Activated naive CD8-positive, alpha-beta T cell treated with anti-CD3 and anti-CD28 coated beads, Interleukin-2, amount 50 U/mL, for 24 hours (primary cell): ENCODE measurements around the gene FAM72D.
"Not testable (repeated sequence)": the region's sequence is repeated elsewhere in the genome, so short reads cannot be mapped to it uniquely, and the experiment has no call there.

ENCODE experiments used
- ATAC-seq: fragments of 150-1000 bp; cut with Tn5 transposase; one replicate; pipeline ENCODE4 v1.10.0; 2021
- DNase-seq: peaks from one replicate; pipeline ENCODE4 v3.0.0; 2021
- H3K27ac Mint-ChIP-seq: one replicate; pipeline ENCODE4 v1.8.0; 2021; ENCODE audit warnings: mild to moderate bottlenecking, mixed read lengths
- H3K27me3 Mint-ChIP-seq: one replicate; pipeline ENCODE4 v1.8.0; 2021; ENCODE audit warnings: mixed read lengths
- H3K36me3 Mint-ChIP-seq: one replicate; pipeline ENCODE4 v1.8.0; 2021; ENCODE audit warnings: low read depth, mixed read lengths
- H3K4me1 Mint-ChIP-seq: one replicate; pipeline ENCODE4 v1.8.0; 2021; ENCODE audit warnings: mixed read lengths
- H3K4me3 Mint-ChIP-seq: one replicate; pipeline ENCODE4 v1.8.0; 2021; ENCODE audit warnings: mild to moderate bottlenecking, moderate library complexity, mixed read lengths
- H3K9me3 Mint-ChIP-seq: one replicate; pipeline ENCODE4 v1.8.0; 2021; ENCODE audit warnings: mixed read lengths

The FAM72D gene

DNA sequence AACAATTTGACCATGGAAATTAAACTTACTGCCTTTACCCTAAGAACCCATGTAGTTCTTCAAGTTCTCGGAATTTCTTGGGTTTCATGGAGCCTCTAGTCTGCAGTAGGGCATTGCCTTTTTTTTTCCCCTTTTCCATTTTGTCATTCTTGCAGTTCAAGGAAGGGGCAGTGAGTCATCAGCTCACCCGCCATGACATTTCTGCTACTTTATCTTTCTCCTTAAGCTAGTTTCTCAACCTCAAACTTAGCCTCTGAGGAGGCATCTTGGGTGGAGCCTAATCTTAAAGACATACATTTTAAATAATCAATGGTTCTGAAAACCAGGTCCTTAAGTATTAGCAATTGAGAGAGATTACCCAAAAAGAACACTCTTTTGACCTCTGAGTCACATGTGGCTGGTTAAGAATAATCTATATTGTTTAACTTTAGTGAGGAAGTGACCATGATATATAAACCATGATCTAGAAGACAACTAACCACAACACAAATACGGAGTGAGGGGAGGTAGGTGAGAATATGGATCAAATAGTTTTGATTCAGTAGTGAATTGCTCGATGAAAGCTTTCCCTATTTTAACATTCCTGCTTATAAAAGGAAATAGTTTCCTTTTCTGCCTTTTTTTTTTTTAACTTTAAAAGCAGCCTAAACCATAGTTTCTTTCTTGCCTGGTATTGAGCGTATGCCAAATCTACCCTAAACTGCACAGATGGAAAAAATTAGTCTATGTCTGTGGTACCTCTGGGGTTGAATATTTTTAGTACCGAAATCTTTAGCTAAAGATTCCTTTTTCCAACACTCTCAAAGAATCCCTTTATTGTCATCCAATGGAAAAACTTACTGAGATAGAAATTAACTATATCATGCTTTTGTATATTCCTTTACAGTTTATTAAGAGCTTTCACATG, 20.1 kb downstream of the FAM72D start:
- not testable (repeated sequence) for H3K27ac Mint-ChIP-seq, H3K9me3 Mint-ChIP-seq, H3K4me3 Mint-ChIP-seq, DNase-seq, H3K27me3 Mint-ChIP-seq, H3K36me3 Mint-ChIP-seq, H3K4me1 Mint-ChIP-seq
- peak; percentile 76 for ATAC-seq

DNA sequence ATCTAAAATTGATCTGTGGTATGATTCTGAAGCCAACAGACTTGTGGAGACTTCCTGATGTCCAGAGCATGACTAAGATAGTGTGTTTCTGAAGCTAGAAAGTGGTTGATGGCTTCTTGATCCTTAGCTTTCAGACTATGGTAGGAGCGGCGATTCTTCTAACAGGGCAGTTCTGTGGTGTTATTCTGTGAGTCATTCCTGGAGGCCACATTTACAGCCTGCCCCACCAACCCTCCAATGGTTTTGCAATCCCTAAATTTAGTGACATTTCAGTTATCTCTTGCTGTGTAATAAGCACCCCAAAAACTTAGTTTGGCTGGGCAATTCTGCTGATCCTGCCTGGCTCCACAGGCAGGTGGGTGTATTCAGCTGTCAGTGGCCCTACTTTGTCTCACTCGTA, 24.1 kb downstream of the FAM72D start:
- not testable (repeated sequence) for H3K9me3 Mint-ChIP-seq, H3K4me1 Mint-ChIP-seq, H3K36me3 Mint-ChIP-seq, H3K4me3 Mint-ChIP-seq, DNase-seq, H3K27me3 Mint-ChIP-seq, ATAC-seq, H3K27ac Mint-ChIP-seq

DNA sequence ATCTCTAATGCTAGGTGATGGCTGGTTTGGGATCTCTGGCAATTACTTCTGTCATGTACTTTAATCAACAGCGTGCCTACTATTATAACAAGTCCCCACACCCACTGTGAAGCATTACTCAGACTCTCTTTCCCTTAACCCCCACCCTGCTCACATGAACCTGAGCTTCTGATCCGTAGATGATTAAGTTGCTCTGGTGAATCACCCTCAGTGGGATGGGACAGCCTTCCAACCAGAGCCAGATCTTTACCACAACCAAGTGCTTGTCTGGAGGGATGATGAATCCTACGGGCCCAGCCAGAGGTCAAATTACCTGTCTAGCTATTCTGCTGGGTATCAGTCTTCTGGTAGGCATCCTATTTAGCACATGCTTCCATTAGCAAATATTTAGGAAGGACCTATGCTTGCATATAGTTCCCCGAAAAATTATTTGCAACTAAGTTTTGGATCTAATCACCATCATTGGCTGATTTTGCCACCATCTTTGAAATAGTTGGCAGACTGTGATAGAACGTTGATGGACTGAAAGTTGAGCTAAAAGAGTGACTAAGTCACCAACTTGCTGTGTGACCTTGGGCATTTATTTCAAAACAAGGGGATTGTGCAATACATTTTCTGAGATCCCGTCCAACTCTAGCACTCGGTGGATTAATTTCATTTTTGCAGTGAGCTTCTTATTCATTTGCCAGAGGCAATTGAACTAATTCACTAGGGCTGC, 26.7 kb downstream of the FAM72D start:
- not testable (repeated sequence) for H3K4me1 Mint-ChIP-seq

GRCh38 chr1:145123062-145123395, 27.3 kb downstream of the FAM72D start:
- not testable (repeated sequence) for H3K27ac Mint-ChIP-seq, H3K36me3 Mint-ChIP-seq, DNase-seq, H3K9me3 Mint-ChIP-seq, H3K27me3 Mint-ChIP-seq, H3K4me1 Mint-ChIP-seq, H3K4me3 Mint-ChIP-seq, ATAC-seq

More for the DNA sequence above, 26.7 kb downstream of the FAM72D start:
- H3K9me3 Mint-ChIP-seq, H3K27me3 Mint-ChIP-seq, H3K36me3 Mint-ChIP-seq, DNase-seq, H3K4me3 Mint-ChIP-seq, H3K27ac Mint-ChIP-seq: not testable (repeated sequence)
- ATAC-seq = peak; percentile 66

DNA sequence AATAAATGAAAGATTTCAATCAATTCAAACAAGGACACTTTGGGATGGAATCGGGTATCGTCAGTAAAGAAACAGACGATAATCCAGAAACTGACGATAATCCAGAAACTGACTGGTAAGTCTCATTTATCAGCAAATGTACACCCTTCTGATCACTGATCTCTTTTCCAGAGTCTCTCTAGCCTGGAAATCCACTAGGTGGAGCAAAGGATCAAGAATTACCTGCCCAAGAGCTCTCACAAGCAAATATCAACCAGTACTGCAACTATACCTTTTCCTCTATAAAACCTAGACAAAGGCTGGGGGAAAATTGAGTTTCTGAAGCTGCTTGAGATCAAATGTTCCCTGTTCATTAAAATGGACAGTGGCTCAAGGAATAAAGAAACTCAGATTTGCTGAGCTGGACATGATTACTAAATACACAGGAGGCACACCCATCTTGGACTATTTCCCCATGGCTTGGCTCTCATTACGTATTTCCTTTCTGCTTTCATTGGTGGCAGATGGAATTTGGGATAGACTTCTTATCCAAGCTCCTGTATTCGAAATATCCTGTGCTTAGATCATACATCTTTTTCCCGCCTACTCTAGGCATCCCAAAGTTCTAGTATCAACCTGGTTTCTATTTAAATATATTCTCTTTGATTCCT, 28.3 kb downstream of the FAM72D start:
- H3K4me1 Mint-ChIP-seq, H3K27me3 Mint-ChIP-seq, ATAC-seq, H3K36me3 Mint-ChIP-seq, H3K9me3 Mint-ChIP-seq, H3K4me3 Mint-ChIP-seq, H3K27ac Mint-ChIP-seq, DNase-seq: not testable (repeated sequence)

DNA sequence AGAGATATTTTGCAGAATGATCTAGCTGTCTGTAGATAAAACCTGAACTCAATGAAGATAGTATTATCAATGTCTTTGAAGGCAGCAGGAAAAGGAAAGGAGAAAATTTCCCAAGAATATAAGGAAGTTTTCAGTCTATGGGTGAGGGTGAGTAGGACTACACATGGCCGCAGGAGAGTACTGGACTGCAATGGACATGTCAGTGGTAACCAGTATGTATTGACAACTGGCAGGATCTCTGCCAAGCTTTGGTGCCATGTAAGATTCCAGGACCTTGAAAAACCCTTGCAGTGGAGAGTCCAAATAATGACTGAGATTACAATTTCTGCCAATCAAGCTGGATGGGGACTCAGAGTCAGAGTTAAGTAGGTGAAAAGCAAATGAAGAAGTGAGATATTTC, 29.3 kb downstream of the FAM72D start:
- not testable (repeated sequence) for ATAC-seq, H3K9me3 Mint-ChIP-seq, H3K27me3 Mint-ChIP-seq, H3K36me3 Mint-ChIP-seq, H3K4me1 Mint-ChIP-seq, H3K4me3 Mint-ChIP-seq, DNase-seq, H3K27ac Mint-ChIP-seq

DNA sequence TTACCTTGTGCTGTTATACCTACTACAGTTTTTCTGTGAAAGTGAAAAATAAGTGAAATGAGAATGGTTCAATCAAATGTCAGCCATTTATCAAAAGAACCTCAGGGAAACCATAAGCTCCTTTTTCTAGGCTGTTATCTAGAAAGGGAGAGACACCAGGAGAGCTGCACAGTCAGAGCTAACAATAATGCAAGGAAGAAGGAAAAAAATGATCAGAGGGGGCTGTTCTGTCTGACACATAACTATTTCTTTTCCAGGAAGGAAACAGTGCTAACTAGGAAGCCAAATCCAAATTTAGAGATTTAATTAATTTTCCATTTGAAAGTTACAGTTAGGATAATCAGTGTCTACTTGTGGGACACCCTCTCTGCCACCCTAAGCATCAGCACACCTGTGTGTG, 31.4 kb downstream of the FAM72D start:
- not testable (repeated sequence) for DNase-seq, H3K9me3 Mint-ChIP-seq, H3K27me3 Mint-ChIP-seq, H3K36me3 Mint-ChIP-seq, H3K4me1 Mint-ChIP-seq, H3K27ac Mint-ChIP-seq, ATAC-seq, H3K4me3 Mint-ChIP-seq

DNA sequence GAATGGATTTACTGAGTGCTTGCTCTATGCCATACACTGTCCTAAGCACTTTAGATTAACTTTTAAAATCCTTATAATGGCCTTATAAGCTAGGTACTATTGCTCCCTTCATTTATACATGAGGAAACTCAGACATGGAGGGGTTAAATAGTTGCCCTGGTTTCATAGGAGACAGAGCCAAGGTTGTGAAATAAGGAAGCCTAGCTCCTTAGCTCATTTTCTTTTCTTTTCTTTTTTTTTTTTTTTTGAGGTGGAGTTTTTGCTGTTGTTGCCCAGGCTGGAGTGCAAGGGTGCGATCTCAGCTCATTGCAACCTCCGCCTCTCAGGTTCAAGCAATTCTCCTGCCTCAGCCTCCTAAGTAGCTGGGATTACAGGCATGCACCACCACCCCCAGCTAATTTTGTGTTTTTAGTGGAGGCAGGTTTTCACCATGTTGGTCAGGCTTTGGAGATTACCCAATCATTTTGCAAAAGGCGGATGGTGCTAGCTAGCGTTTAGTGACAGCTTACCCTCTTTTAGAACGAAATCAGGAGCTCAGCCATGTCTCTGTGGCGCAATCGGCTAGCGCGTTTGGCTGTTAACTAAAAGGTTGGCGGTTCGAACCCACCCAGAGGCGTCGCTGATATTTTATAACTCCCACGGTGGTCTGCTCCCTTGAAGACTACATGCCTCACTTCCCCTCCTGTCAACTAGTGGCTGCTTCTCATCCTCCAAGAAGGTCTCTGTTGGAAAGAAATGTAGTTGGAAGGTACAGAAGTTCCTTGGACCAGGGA, 33.1 kb downstream of the FAM72D start:
- H3K27me3 Mint-ChIP-seq, H3K9me3 Mint-ChIP-seq, H3K4me1 Mint-ChIP-seq, H3K36me3 Mint-ChIP-seq, H3K27ac Mint-ChIP-seq, H3K4me3 Mint-ChIP-seq, ATAC-seq: not testable (repeated sequence)
- peak; percentile 1 for DNase-seq

- not testable (repeated sequence) for H3K36me3 Mint-ChIP-seq, H3K4me3 Mint-ChIP-seq
Measured at GRCh38 chr1:145134476-145134875, 38.7 kb downstream of the FAM72D start.

DNA sequence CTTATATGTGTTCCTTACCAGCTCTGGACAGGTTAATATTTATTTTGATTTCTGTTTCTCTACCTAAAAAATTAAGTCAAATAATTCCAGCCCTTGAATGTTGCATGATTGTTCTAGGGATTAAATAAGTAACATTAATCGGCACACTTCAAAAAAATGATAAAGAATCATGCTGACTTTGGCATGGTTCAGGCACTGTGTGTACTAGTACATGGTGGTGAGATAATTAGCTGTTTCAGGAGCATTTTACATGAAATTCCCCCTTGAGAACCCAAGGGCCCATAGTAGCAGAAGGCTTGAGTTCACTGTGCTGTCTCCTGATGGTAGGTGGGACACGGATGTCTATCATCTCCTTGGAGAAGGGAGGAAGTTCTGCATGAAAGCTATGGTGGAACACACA, 44.8 kb downstream of the FAM72D start:
- H3K27ac Mint-ChIP-seq, H3K27me3 Mint-ChIP-seq, H3K4me1 Mint-ChIP-seq, H3K4me3 Mint-ChIP-seq, H3K36me3 Mint-ChIP-seq, DNase-seq, H3K9me3 Mint-ChIP-seq, ATAC-seq: not testable (repeated sequence)

More at GRCh38 chr1:145134476-145134875, 38.7 kb downstream of the FAM72D start:
- H3K27me3 Mint-ChIP-seq, DNase-seq, H3K4me1 Mint-ChIP-seq, H3K27ac Mint-ChIP-seq, ATAC-seq, H3K9me3 Mint-ChIP-seq: not testable (repeated sequence)

- ATAC-seq, H3K36me3 Mint-ChIP-seq, DNase-seq, H3K4me3 Mint-ChIP-seq, H3K27ac Mint-ChIP-seq, H3K4me1 Mint-ChIP-seq, H3K9me3 Mint-ChIP-seq, H3K27me3 Mint-ChIP-seq: not testable (repeated sequence)
Measured at GRCh38 chr1:145144264-145144913, 48.6 kb downstream of the FAM72D start.

- not testable (repeated sequence) for H3K27me3 Mint-ChIP-seq, H3K36me3 Mint-ChIP-seq, H3K27ac Mint-ChIP-seq, ATAC-seq, H3K9me3 Mint-ChIP-seq, H3K4me1 Mint-ChIP-seq, H3K4me3 Mint-ChIP-seq, DNase-seq
Measured at GRCh38 chr1:145146308-145146707, 50.5 kb downstream of the FAM72D start.

DNA sequence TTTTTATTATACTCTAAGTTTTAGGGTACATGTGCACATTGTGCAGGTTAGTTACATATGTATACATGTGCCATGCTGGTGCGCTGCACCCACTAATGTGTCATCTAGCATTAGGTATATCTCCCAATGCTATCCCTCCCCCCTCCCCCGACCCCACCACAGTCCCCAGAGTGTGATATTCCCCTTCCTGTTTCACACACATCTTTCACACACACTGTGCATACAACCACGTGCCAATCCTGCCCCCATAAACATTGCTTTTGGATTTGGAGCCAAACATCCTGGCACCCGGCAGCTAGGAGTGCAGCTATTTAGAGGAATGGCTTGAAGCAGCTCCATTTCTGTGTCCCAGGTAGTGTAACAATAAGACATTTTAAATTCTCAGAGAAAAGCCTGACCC, 51.4 kb downstream of the FAM72D start:
- not testable (repeated sequence) for ATAC-seq, H3K27me3 Mint-ChIP-seq, H3K4me1 Mint-ChIP-seq

GRCh38 chr1:145155421-145155820, 59.6 kb downstream of the FAM72D start:
- H3K4me1 Mint-ChIP-seq, H3K36me3 Mint-ChIP-seq, H3K27ac Mint-ChIP-seq, ATAC-seq, DNase-seq, H3K27me3 Mint-ChIP-seq, H3K9me3 Mint-ChIP-seq, H3K4me3 Mint-ChIP-seq: not testable (repeated sequence)

More for the DNA sequence above, 51.4 kb downstream of the FAM72D start:
- H3K9me3 Mint-ChIP-seq, H3K36me3 Mint-ChIP-seq, DNase-seq, H3K27ac Mint-ChIP-seq, H3K4me3 Mint-ChIP-seq: not testable (repeated sequence)
